ENCODE results near the gene UBTD1.

DNA sequence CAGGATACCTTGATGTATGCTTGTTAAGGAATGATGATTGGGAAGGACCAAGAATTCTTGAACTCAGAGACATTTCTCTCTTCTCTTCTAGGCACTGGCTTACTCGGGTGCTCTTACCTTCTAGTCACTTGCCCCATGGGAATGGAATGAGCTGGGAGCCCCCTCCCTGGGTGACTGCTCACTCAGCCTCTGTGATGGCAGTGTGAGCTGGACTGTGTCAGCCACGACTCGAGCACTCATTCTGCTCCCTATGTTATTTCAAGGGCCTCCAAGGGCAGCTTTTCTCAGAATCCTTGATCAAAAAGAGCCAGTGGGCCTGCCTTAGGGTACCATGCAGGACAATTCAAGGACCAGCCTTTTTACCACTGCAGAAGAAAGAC, 42.0 kb upstream of the UBTD1 start:
- TF ChIP-seq CTCF (IDR thresholded peaks at IDR 0.05) = no peak
- no peak for TF ChIP-seq POLR2A (IDR thresholded peaks at IDR 0.05)
